Spleen (tissue), 11 donors: ENCODE data around the gene CDH13. TPM values are rescaled to one million over a fixed set of nuclear protein-coding genes. Genes with fewer than 3 reads are reported as not detected.

Source experiments
- DNase-seq: peaks from one replicate; pipeline ENCODE4 v3.0.0-alpha.2; 2020
- H3K27ac ChIP-seq, 8 donors: fragments of 200-600 bp; sonication (generic) in 7 of 8; 1 replicate in 4 of 8; 2 replicates in 4 of 8; pipeline versions ENCODE4 v1.5.0 to v1.8.0; 2016 to 2021; ENCODE audit warnings: inconsistent platforms in 4 of 8, mild to moderate bottlenecking in 4 of 8, moderate library complexity in 1 of 8
- H3K27me3 ChIP-seq, 7 donors: fragments of 200-600 bp; sonication (generic) in 6 of 7; replicated peaks in 1 of 7; 1 replicate in 4 of 7; 2 replicates in 3 of 7; pipeline versions ENCODE4 v1.5.0 to v1.8.0; 2016 to 2021; ENCODE audit warnings: inconsistent platforms in 3 of 7, mild to moderate bottlenecking in 1 of 7
- H3K36me3 ChIP-seq, 6 donors: fragments of 200-600 bp; sonication (generic) in 5 of 6; 1 replicate in 4 of 6; 2 replicates in 2 of 6; pipeline versions ENCODE4 v1.5.0 to v1.8.0; 2016 to 2021; ENCODE audit warnings: inconsistent platforms in 2 of 6
- H3K4me1 ChIP-seq, 6 donors: fragments of 200-600 bp; sonication (generic) in 5 of 6; 1 replicate in 3 of 6; 2 replicates in 3 of 6; pipeline versions ENCODE4 v1.5.0 to v1.8.0; 2016 to 2021; ENCODE audit warnings: inconsistent platforms in 3 of 6
- H3K4me3 ChIP-seq, 8 donors: fragments of 200-600 bp; sonication (generic) in 7 of 8; 1 replicate in 4 of 8; 2 replicates in 4 of 8; pipeline versions ENCODE4 v1.5.0 to v1.8.0; 2016 to 2021; ENCODE audit warnings: inconsistent platforms in 4 of 8, mild to moderate bottlenecking in 4 of 8, moderate library complexity in 2 of 8
- H3K9me3 ChIP-seq, 8 donors: fragments of 200-600 bp; sonication (generic) in 7 of 8; 1 replicate in 4 of 8; 2 replicates in 4 of 8; pipeline versions ENCODE4 v1.5.0 to v1.8.0; 2016 to 2021; ENCODE audit warnings: inconsistent platforms in 4 of 8
- CTCF ChIP-seq, 11 experiments: fragments of 200-600 bp in 7 of 11; fragments of 450-650 bp in 4 of 11; sonication (generic) in 4 of 11; IDR thresholded peaks in 8 of 11; conservative IDR thresholded peaks in 3 of 11; 1 replicate in 7 of 11; 2 replicates in 4 of 11; pipeline versions ENCODE4 v1.4.0 to v1.8.0; 2016 to 2021; ENCODE audit warnings: antibody characterized with exemption in 11 of 11, inconsistent platforms in 4 of 11, mild to moderate bottlenecking in 1 of 11
- POLR2A ChIP-seq, 3 donors: fragments of 450-650 bp; IDR thresholded peaks; one replicate each; pipeline ENCODE4 v1.5.1; 2017; ENCODE audit warnings: antibody characterized with exemption in 3 of 3, mild to moderate bottlenecking in 1 of 3
- POLR2AphosphoS5 ChIP-seq, 3 donors: sonication (generic); formaldehyde crosslinking; IDR thresholded peaks; one replicate each; pipeline ENCODE4 v1.5.1; 2017; ENCODE audit warnings: antibody characterized with exemption in 3 of 3
- WGBS, 5 donors: extraction: QIAGEN DNeasy Blood & Tissue Kit in 3 of 5; methylation state at CpG; one replicate each; pipeline versions ENCODE4 v1.1.5 to v1.1.7; 2013 to 2018; 5-methylcytosine and 5-hydroxymethylcytosine counted together
- intact Hi-C: fragments of 100-400 bp; cut with DNase I; formaldehyde crosslinking; loops from one replicate; pipeline ENCODE4 v1.15.0; 2023; ENCODE audit warnings: low total_unique reads
- polyA plus RNA-seq, 3 donors: library from polyadenylated mRNA; stranded (reverse); fragments of 200-250 nt; gene quantifications; one replicate each; pipeline ENCODE4 v1.2.1, GENCODE V29; 2013
- total RNA-seq, 7 donors: library from RNA; depleted of rRNA in 3 of 7; stranded (reverse); fragments of >200 nt in 3 of 7; fragmentation: NEBNext Ultra II Directional in 4 of 7; extraction: Animal tissue kit (Norgen Biotek cat#: 25700) in 4 of 7; gene quantifications; one replicate each; pipeline versions ENCODE4 v1.1.0 to v1.2.1, GENCODE V29; 2016 to 2021
- donor health status: healthy with polysubstance abuse.
- donor health status: DM: no; HTN: no; CAD: no; lungs with moderate emphysema.
- donor health status: DM: no; HTN: no; CAD: no.
- donor health status: Bipolar disorder and iron deficiency.
- donor health status: healthy.
- donor health status: DM: no; HTN: no; CAD: no.
- donor health status: DM: yes; HTN: yes; CAD: no.

The CDH13 gene
- total and polyA plus RNA-seq, 10 donors: 0.13 to 4.6 (median 1.1) TPM

GRCh38 chr16:83711069-83711468 lies 1084.3 kb downstream of the CDH13 start:
- Histone ChIP-seq H3K27me3 (no peaks in the 10 kb centered on the region), H3K9me3 (no peaks in the 10 kb centered on the region), H3K36me3 (no peaks in the 10 kb centered on the region), H3K4me1 (no peaks in the 10 kb centered on the region), H3K4me3 (no peak overlapping the region), H3K27ac (no peak overlapping the region)
- intact Hi-C loops: no loop called here
- TF ChIP-seq POLR2A (IDR thresholded peaks at IDR 0.05) (no peak), CTCF (IDR thresholded peaks at IDR 0.05 in 8 of 11, conservative IDR thresholded peaks at IDR 0.05 in 3 of 11) (no peak), POLR2AphosphoS5 (IDR thresholded peaks at IDR 0.05) (no peak)
- DNase-seq: no peak
- 69 to 76% (median 72%) methylated on average over 2 to 3 of the region's 3 CpGs for WGBS, 5 donors

GRCh38 chr16:83713597-83713996 lies 1086.8 kb downstream of the CDH13 start:
- WGBS, 5 donors: 70 to 84% (median 75%) methylated on average over 4 of the region's 4 CpGs
- H3K27ac ChIP-seq: no peak overlapping the region
- no peaks in the 10 kb centered on the region for H3K4me1 ChIP-seq
- H3K36me3 ChIP-seq: no peaks in the 10 kb centered on the region
- H3K9me3 ChIP-seq: no peaks in the 10 kb centered on the region
- no peaks in the 10 kb centered on the region for H3K27me3 ChIP-seq
- TF ChIP-seq POLR2AphosphoS5 (IDR thresholded peaks at IDR 0.05) (no peak), POLR2A (IDR thresholded peaks at IDR 0.05) (no peak), CTCF (IDR thresholded peaks at IDR 0.05 in 8 of 11, conservative IDR thresholded peaks at IDR 0.05 in 3 of 11) (no peak)
- no peak overlapping the region for H3K4me3 ChIP-seq
- no peak for DNase-seq
- intact Hi-C loops: no loop called here

- TF ChIP-seq POLR2AphosphoS5 (IDR thresholded peaks at IDR 0.05): no peak
- TF ChIP-seq CTCF (IDR thresholded peaks at IDR 0.05 in 8 of 11, conservative IDR thresholded peaks at IDR 0.05 in 3 of 11): no peak
- TF ChIP-seq POLR2A (IDR thresholded peaks at IDR 0.05): no peak
- WGBS, 5 donors: 92 to 99% (median 96%) methylated on average over 4 of the region's 4 CpGs
- no peak overlapping the region for H3K4me3 ChIP-seq
- no peak overlapping the region for H3K27ac ChIP-seq
- H3K4me1 ChIP-seq: no peaks in the 10 kb centered on the region
- H3K36me3 ChIP-seq: no peaks in the 10 kb centered on the region
- intact Hi-C loops: no loop called here
- H3K27me3 ChIP-seq: no peaks in the 10 kb centered on the region
- no peak for DNase-seq
- H3K9me3 ChIP-seq: no peaks in the 10 kb centered on the region
These were observed 1087.5 kb downstream of the CDH13 start for GRCh38 chr16:83714286-83714685.

- H3K4me1 ChIP-seq: no peaks in the 10 kb centered on the region
- intact Hi-C loops: no loop called here
- no peak for DNase-seq
- H3K27ac ChIP-seq: no peak overlapping the region
- H3K4me3 ChIP-seq: no peak overlapping the region
- no peaks in the 10 kb centered on the region for H3K9me3 ChIP-seq
- H3K36me3 ChIP-seq: no peaks in the 10 kb centered on the region
- H3K27me3 ChIP-seq: peaks cover 0 to under 1% (median 0%) of the 10 kb centered on the region in 7 donors
- 72 to 88% (median 79%) methylated on average over 14 of the region's 14 CpGs for WGBS, 5 donors
- no peak for TF ChIP-seq POLR2AphosphoS5 (IDR thresholded peaks at IDR 0.05)
- TF ChIP-seq POLR2A (IDR thresholded peaks at IDR 0.05): no peak
- no peak for TF ChIP-seq CTCF (IDR thresholded peaks at IDR 0.05 in 8 of 11, conservative IDR thresholded peaks at IDR 0.05 in 3 of 11)
These were observed 1088.6 kb downstream of the CDH13 start for GRCh38 chr16:83715217-83715920.
